Brain microvascular endothelial cell (primary cell): ENCODE data around the gene DYSF.

Experiments used
- DNase-seq: peaks from one replicate; pipeline ENCODE4 v3.0.0-alpha.2; 2020
- H3K27ac ChIP-seq: fragments of 250-450 bp; sonication (Bioruptor Pico); 2 replicates; pipeline ENCODE4 v1.5.1; 2020; ENCODE audit warnings: mild to moderate bottlenecking, moderate library complexity
- H3K27me3 ChIP-seq: fragments of 250-450 bp; sonication (Bioruptor Pico); replicated peaks from 2 replicates; pipeline ENCODE4 v1.5.1; 2020; ENCODE audit warnings: mild to moderate bottlenecking
- H3K36me3 ChIP-seq: fragments of 250-450 bp; sonication (Bioruptor Pico); replicated peaks from 2 replicates; pipeline ENCODE4 v1.5.1; 2020; ENCODE audit warnings: mild to moderate bottlenecking
- H3K4me3 ChIP-seq: 2 replicates; pipeline ENCODE4 v1.5.1; 2011; ENCODE audit warnings: low read depth, mild to moderate bottlenecking, control low read depth, low read length, moderate library complexity
- CTCF ChIP-seq: IDR thresholded peaks from 2 replicates; pipeline ENCODE4 v1.5.1; 2011; ENCODE audit warnings: low read depth, mild to moderate bottlenecking, moderate library complexity, low read length, control low read depth, inconsistent platforms; ENCODE audit errors: missing control alignments
- in situ Hi-C: cut with HindIII; loops from 2 replicates; pipeline ENCODE4 v1.10.0; 2017; ENCODE audit warnings: low sequenced_read_pairs, low pct_ligation_motif_present

Gene DYSF

GRCh38 chr2:71538241-71538640 lies 84.9 kb downstream of the DYSF start:
- Histone ChIP-seq H3K36me3 (peaks cover 3% of the 10 kb centered on the region), H3K4me3 (no peak overlapping the region), H3K27ac (no peak overlapping the region), H3K27me3 (no peaks in the 10 kb centered on the region)
- no peak for TF ChIP-seq CTCF
- in situ Hi-C loops, result no loop called here
- DNase-seq, result no peak

GRCh38 chr2:71538656-71539265 lies 85.4 kb downstream of the DYSF start:
- Histone ChIP-seq H3K27me3 (no peaks in the 10 kb centered on the region), H3K36me3 (peaks cover 3% of the 10 kb centered on the region), H3K27ac (no peak overlapping the region), H3K4me3 (no peak overlapping the region)
- no peak for TF ChIP-seq CTCF
- DNase-seq, result no peak
- in situ Hi-C loops, result no loop called here

- Histone ChIP-seq H3K27ac (no peak overlapping the region), H3K36me3 (no peaks in the 10 kb centered on the region), H3K27me3 (no peaks in the 10 kb centered on the region), H3K4me3 (no peak overlapping the region)
- in situ Hi-C loops, result no loop called here
- DNase-seq, result no peak
- TF ChIP-seq CTCF, result no peak
Observed at GRCh38 chr2:71540818-71541217, 87.5 kb downstream of the DYSF start.

GRCh38 chr2:71544919-71545571 lies 91.7 kb downstream of the DYSF start:
- Histone ChIP-seq H3K36me3 (no peaks in the 10 kb centered on the region), H3K4me3 (no peak overlapping the region), H3K27me3 (no peaks in the 10 kb centered on the region), H3K27ac (no peak overlapping the region)
- in situ Hi-C loops, result no loop called here
- TF ChIP-seq CTCF, result no peak
- DNase-seq, result no peak

- Histone ChIP-seq H3K27me3 (no peaks in the 10 kb centered on the region), H3K36me3 (no peaks in the 10 kb centered on the region), H3K4me3 (no peak overlapping the region), H3K27ac (no peak overlapping the region)
- in situ Hi-C loops, result no loop called here
- peak; percentile 54 for DNase-seq
- TF ChIP-seq CTCF, result peak; percentile 83
Observed at GRCh38 chr2:71545572-71546274, 92.4 kb downstream of the DYSF start.
